ENCODE data around the gene HPS4.

The HPS4 gene

GRCh38 chr22:26462641-26463040 lies 20.9 kb downstream of the HPS4 start:
- no peak for DNase-seq
- Mint-ChIP-seq H3K4me3 (peak overlapping the region; percentile 66), H3K27ac (peak overlapping the region; percentile 96), H3K36me3 (ENCODE audit: low read depth) (peaks cover 39% of the 10 kb centered on the region), H3K9me3 (no peaks in the 10 kb centered on the region), H3K4me1 (peaks cover 39% of the 10 kb centered on the region), H3K27me3 (ENCODE audit: low read depth, poor library complexity) (no peaks in the 10 kb centered on the region)
- TF ChIP-seq CTCF (IDR thresholded peaks at IDR 0.05): no peak

- Mint-ChIP-seq H3K9me3 (no peaks in the 10 kb centered on the region), H3K27ac (no peak overlapping the region), H3K4me3 (peak overlapping the region; percentile 66), H3K4me1 (peaks cover 39% of the 10 kb centered on the region), H3K27me3 (ENCODE audit: low read depth, poor library complexity) (no peaks in the 10 kb centered on the region), H3K36me3 (ENCODE audit: low read depth) (peaks cover 43% of the 10 kb centered on the region)
- TF ChIP-seq CTCF (IDR thresholded peaks at IDR 0.05): no peak
- no peak for DNase-seq
These were observed 21.5 kb downstream of the HPS4 start for GRCh38 chr22:26462051-26462450.

GRCh38 chr22:26461188-26461810 lies 22.3 kb downstream of the HPS4 start:
- TF ChIP-seq CTCF (IDR thresholded peaks at IDR 0.05): peak; percentile 81
- Mint-ChIP-seq H3K27ac (no peak overlapping the region), H3K27me3 (ENCODE audit: low read depth, poor library complexity) (no peaks in the 10 kb centered on the region), H3K4me3 (peak overlapping the region; percentile 44), H3K36me3 (ENCODE audit: low read depth) (peaks cover 37% of the 10 kb centered on the region), H3K9me3 (no peaks in the 10 kb centered on the region), H3K4me1 (peaks cover 39% of the 10 kb centered on the region)
- peak; percentile 88 for DNase-seq

DNA sequence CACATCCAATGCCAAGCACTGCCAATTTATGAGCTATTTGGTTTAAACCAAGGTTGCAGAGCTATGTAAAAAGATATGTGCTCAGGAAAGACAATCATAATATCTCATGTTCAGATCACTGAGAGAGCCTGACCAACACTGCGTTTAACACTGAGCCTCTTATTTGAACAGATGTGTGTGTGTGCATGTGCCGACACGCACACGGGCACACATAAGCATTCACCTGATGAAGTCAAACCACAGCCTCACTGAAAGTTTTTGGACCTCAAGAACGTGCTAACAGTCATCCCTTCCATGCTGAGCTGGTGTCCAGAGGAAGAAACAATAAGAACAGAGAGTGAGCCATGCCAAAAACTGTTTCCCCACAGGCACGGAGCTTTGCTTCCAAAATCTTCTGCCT lies 23.4 kb downstream of the HPS4 start:
- Mint-ChIP-seq H3K27me3 (ENCODE audit: low read depth, poor library complexity) (no peaks in the 10 kb centered on the region), H3K4me1 (peaks cover 39% of the 10 kb centered on the region), H3K36me3 (ENCODE audit: low read depth) (peaks cover 36% of the 10 kb centered on the region), H3K4me3 (no peak overlapping the region), H3K9me3 (no peaks in the 10 kb centered on the region), H3K27ac (no peak overlapping the region)
- no peak for TF ChIP-seq CTCF (IDR thresholded peaks at IDR 0.05)
- DNase-seq: no peak

- no peak for TF ChIP-seq CTCF (IDR thresholded peaks at IDR 0.05)
These were observed 25.8 kb downstream of the HPS4 start for GRCh38 chr22:26457661-26458272.

More at GRCh38 chr22:26457661-26458272, 25.8 kb downstream of the HPS4 start:
- DNase-seq: no peak
- H3K36me3 Mint-ChIP-seq (ENCODE audit: low read depth): peaks cover 35% of the 10 kb centered on the region
- no peak overlapping the region for H3K27ac Mint-ChIP-seq
- peaks cover 18% of the 10 kb centered on the region for H3K4me1 Mint-ChIP-seq
- H3K9me3 Mint-ChIP-seq: no peaks in the 10 kb centered on the region
- no peak overlapping the region for H3K4me3 Mint-ChIP-seq
- no peaks in the 10 kb centered on the region for H3K27me3 Mint-ChIP-seq (ENCODE audit: low read depth, poor library complexity)
